ENCODE data around the gene CNTN3.

DNA sequence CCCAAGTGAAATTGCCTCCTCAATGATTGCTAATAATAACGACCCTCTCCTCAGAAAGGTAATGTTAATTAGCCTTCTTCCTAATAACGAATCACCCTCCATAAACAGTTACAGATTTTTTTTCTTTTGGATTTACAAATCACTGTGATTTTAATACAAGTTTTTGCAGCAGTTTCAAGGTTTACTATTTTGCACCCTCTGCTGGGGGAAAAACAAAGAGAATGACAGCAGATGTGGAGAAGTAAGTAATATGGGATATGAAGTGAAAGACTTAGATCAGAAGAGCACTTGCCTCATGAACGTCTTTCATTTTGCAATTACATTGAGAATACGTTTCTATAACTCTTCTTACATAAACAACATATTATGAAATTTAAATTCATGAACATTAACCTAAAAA is 16.1 kb upstream of the CNTN3 start:
- TF ChIP-seq, protein P1, sequence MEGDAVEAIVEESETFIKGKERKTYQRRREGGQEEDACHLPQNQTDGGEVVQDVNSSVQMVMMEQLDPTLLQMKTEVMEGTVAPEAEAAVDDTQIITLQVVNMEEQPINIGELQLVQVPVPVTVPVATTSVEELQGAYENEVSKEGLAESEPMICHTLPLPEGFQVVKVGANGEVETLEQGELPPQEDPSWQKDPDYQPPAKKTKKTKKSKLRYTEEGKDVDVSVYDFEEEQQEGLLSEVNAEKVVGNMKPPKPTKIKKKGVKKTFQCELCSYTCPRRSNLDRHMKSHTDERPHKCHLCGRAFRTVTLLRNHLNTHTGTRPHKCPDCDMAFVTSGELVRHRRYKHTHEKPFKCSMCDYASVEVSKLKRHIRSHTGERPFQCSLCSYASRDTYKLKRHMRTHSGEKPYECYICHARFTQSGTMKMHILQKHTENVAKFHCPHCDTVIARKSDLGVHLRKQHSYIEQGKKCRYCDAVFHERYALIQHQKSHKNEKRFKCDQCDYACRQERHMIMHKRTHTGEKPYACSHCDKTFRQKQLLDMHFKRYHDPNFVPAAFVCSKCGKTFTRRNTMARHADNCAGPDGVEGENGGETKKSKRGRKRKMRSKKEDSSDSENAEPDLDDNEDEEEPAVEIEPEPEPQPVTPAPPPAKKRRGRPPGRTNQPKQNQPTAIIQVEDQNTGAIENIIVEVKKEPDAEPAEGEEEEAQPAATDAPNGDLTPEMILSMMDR (IDR thresholded peaks at IDR 0.05): peak in 1 of 4 experiments; percentile 7
- no peak for TF ChIP-seq POLR2A (IDR thresholded peaks at IDR 0.05)

All from uterus (tissue), 2 donors.